ENCODE measurements around the gene PTPRG.

- TF ChIP-seq CTCF (conservative IDR thresholded peaks at IDR 0.05) (no peak), ZFX (IDR thresholded peaks at IDR 0.05) (no peak)
Measured at GRCh38 chr3:62207197-62207596, 645.8 kb downstream of the PTPRG start.
